GM12892 (cell line): ENCODE data around the gene LMO1. TPM values are rescaled to one million over a fixed set of nuclear protein-coding genes. Genes with fewer than 3 reads are reported as not detected.

ENCODE experiments used
- DNase-seq: peaks from one replicate; pipeline ENCODE4 v3.0.0; 2011; ENCODE audit not compliant: insufficient read length
- FAIRE-seq: peaks from 2 replicates; lab custom pipeline; 2011; peaks lifted over from hg19 to GRCh38; lab: Jason Lieb, UNC
- POLR2A ChIP-seq: IDR thresholded peaks from 2 replicates; pipeline ENCODE4 v1.6.1; 2011; ENCODE audit warnings: low read depth, low read length, control low read depth
- POLR2AphosphoS5 ChIP-seq: IDR thresholded peaks from 2 replicates; pipeline ENCODE4 v1.6.1; 2011; ENCODE audit warnings: low read depth, low read length, control low read depth
- TAF1 ChIP-seq: IDR thresholded peaks from 2 replicates; pipeline ENCODE4 v1.6.1; 2011; ENCODE audit warnings: low read depth, mild to moderate bottlenecking, control low read depth, low read length, borderline replicate concordance
- polyA plus RNA-seq: library from polyadenylated mRNA; unstranded; fragments of >200 nt; gene quantifications from one replicate; pipeline ENCODE4 v1.2.1, GENCODE V29; 2012; ENCODE audit warnings: missing spikeins, inconsistent platforms; ENCODE audit not compliant: missing spikeins

LMO1 gene
- polyA plus RNA-seq: not detected

- DNase-seq (peak; percentile 83), FAIRE-seq (peak; percentile 91)
- TF ChIP-seq POLR2A (no peak), TAF1 (no peak), POLR2AphosphoS5 (no peak)
These were observed at the start of gene LMO1 for GRCh38 chr11:8263769-8264410. Gene LMO1, minus strand, starts transcription at chr11:8263878. Its CDS starts 516 bp downstream, at chr11:8263362.

- TF ChIP-seq TAF1: no peak
- no peak for TF ChIP-seq POLR2A
- TF ChIP-seq POLR2AphosphoS5: no peak
- DNase-seq (no peak), FAIRE-seq (no peak)
These were observed 49.3 kb upstream of the LMO1 start for GRCh38 chr11:8312986-8313385.

GRCh38 chr11:8311366-8311765, 47.7 kb upstream of the LMO1 start:
- DNase-seq (no peak), FAIRE-seq (no peak)
- TF ChIP-seq POLR2AphosphoS5: no peak
- no peak for TF ChIP-seq POLR2A
- TF ChIP-seq TAF1: no peak

GRCh38 chr11:8310743-8311298, 47.1 kb upstream of the LMO1 start:
- TF ChIP-seq POLR2AphosphoS5: no peak
- TF ChIP-seq TAF1: no peak
- no peak for TF ChIP-seq POLR2A
- FAIRE-seq (no peak), DNase-seq (no peak)

- DNase-seq (no peak), FAIRE-seq (peak; percentile 44)
- no peak for TF ChIP-seq TAF1
- TF ChIP-seq POLR2AphosphoS5: no peak
- no peak for TF ChIP-seq POLR2A
These were observed 46.2 kb upstream of the LMO1 start for GRCh38 chr11:8309862-8310261.

- TF ChIP-seq POLR2AphosphoS5: no peak
- TF ChIP-seq POLR2A: no peak
- TF ChIP-seq TAF1: no peak
- DNase-seq (no peak), FAIRE-seq (no peak)
These were observed 45.6 kb upstream of the LMO1 start for GRCh38 chr11:8309311-8309710.

- FAIRE-seq: no peak
- TF ChIP-seq POLR2A (no peak), POLR2AphosphoS5 (no peak), TAF1 (no peak)
- DNase-seq: no peak
These were observed 43.9 kb upstream of the LMO1 start for GRCh38 chr11:8307601-8308000.

- DNase-seq (no peak), FAIRE-seq (no peak)
- TF ChIP-seq TAF1: no peak
These were observed 37.9 kb upstream of the LMO1 start for GRCh38 chr11:8301622-8302021.

- TF ChIP-seq TAF1: no peak
- TF ChIP-seq POLR2AphosphoS5: no peak
- no peak for TF ChIP-seq POLR2A
- DNase-seq (no peak), FAIRE-seq (no peak)
These were observed 35.4 kb upstream of the LMO1 start for GRCh38 chr11:8298801-8299786.

GRCh38 chr11:8297781-8298440, 34.2 kb upstream of the LMO1 start:
- FAIRE-seq (no peak), DNase-seq (no peak)
- no peak for TF ChIP-seq POLR2AphosphoS5
- TF ChIP-seq POLR2A: no peak
- TF ChIP-seq TAF1: no peak

GRCh38 chr11:8296872-8297271, 33.2 kb upstream of the LMO1 start:
- FAIRE-seq: no peak
- no peak for DNase-seq
- TF ChIP-seq TAF1 (no peak), POLR2A (no peak), POLR2AphosphoS5 (no peak)

- FAIRE-seq (no peak), DNase-seq (no peak)
- TF ChIP-seq POLR2AphosphoS5 (no peak), TAF1 (no peak), POLR2A (no peak)
These were observed 32.5 kb upstream of the LMO1 start for GRCh38 chr11:8296038-8296649.
